Heart left ventricle (tissue), 16 donors: ENCODE measurements around the gene LTBP4. TPM values are rescaled to one million over a fixed set of nuclear protein-coding genes. Genes with fewer than 3 reads are reported as not detected.

ENCODE experiments used
- ATAC-seq, 4 donors: fragments of 200-7000 bp; cut with Tn5 transposase; one replicate each; pipeline ENCODE4 v1.9.1; 2020 to 2022; ENCODE audit warnings: moderate library complexity in 4 of 4, mild to moderate bottlenecking in 3 of 4, moderate number of reproducible peaks in 1 of 4
- DNase-seq, 5 donors: peaks; one replicate each; pipeline ENCODE4 v3.0.0-alpha.2; 2020
- H3K27ac ChIP-seq, 12 donors: fragments of 200-600 bp; sonication (generic) in 4 of 12; one replicate each; pipeline versions ENCODE4 v1.5.0 to v1.8.0; 2016 to 2022; ENCODE audit warnings: mild to moderate bottlenecking in 2 of 12
- H3K27me3 ChIP-seq, 9 donors: fragments of 200-600 bp; sonication (generic) in 2 of 9; one replicate each; pipeline versions ENCODE4 v1.5.1 to v1.8.0; 2016 to 2022; ENCODE audit warnings: mild to moderate bottlenecking in 3 of 9
- H3K36me3 ChIP-seq, 9 donors: fragments of 200-600 bp; sonication (generic) in 2 of 9; one replicate each; pipeline versions ENCODE4 v1.5.0 to v1.8.0; 2018 to 2022; ENCODE audit warnings: mild to moderate bottlenecking in 2 of 9
- H3K4me1 ChIP-seq, 12 donors: fragments of 200-600 bp; sonication (generic) in 4 of 12; one replicate each; pipeline versions ENCODE4 v1.5.0 to v1.8.0; 2016 to 2022; ENCODE audit warnings: mild to moderate bottlenecking in 3 of 12
- H3K4me3 ChIP-seq, 12 donors: fragments of 200-600 bp; sonication (generic) in 4 of 12; one replicate each; pipeline versions ENCODE4 v1.5.0 to v1.8.0; 2017 to 2022; ENCODE audit warnings: mild to moderate bottlenecking in 9 of 12, moderate library complexity in 4 of 12
- H3K9me3 ChIP-seq, 12 donors: fragments of 200-600 bp; sonication (generic) in 4 of 12; one replicate each; pipeline versions ENCODE4 v1.5.0 to v1.8.0; 2016 to 2022; ENCODE audit warnings: mild to moderate bottlenecking in 1 of 12
- POLR2A ChIP-seq, 2 donors: fragments of 450-650 bp; IDR thresholded peaks; one replicate each; pipeline ENCODE4 v1.6.1; 2017; ENCODE audit warnings: antibody characterized with exemption in 2 of 2, mild to moderate bottlenecking in 2 of 2, moderate library complexity in 2 of 2
- WGBS, 4 donors: extraction: QIAGEN DNeasy Blood & Tissue Kit in 2 of 4; methylation state at CpG; one replicate each; pipeline versions ENCODE4 v1.1.5 to v1.1.7; 2013 to 2018; 5-methylcytosine and 5-hydroxymethylcytosine counted together
- intact Hi-C, 10 donors: fragments of 100-400 bp; cut with DNase I; formaldehyde crosslinking; loops; one replicate each; pipeline versions ENCODE4 v1.11.1 to v1.14.2; 2022
- polyA plus RNA-seq, 2 donors: library from polyadenylated mRNA; stranded (reverse); fragments of 200-250 nt; gene quantifications; one replicate each; pipeline ENCODE4 v1.2.3, GENCODE V29; 2013
- total RNA-seq, 9 donors: library from RNA; depleted of rRNA in 2 of 9; stranded (reverse); fragments of >200 nt in 2 of 9; fragmentation: NEBNext Ultra II Directional in 3 of 9; extraction: Animal tissue kit (Norgen Biotek cat#: 25700) in 3 of 9; gene quantifications; one replicate each; pipeline versions ENCODE4 v1.1.0 to v1.2.4, GENCODE V29; 2016 to 2023
- TF ChIP-seq, protein P1 (sequence below), 12 donors: fragments of 200-600 bp; sonication (generic) in 4 of 12; IDR thresholded peaks; one replicate each; pipeline versions ENCODE4 v1.5.0 to v1.8.0; 2018 to 2022; ENCODE audit warnings: antibody characterized with exemption in 12 of 12, mild to moderate bottlenecking in 5 of 12
- donor health status: ischemic (EF 13 %, LVEDD 7.1; RV severe dilation, severe dysfunction).
- donor health status: healthy with polysubstance abuse.
- donor health status: DM: no; HTN: yes; CAD: no.
- donor health status: DM: no; HTN: no; CAD: no.
- donor health status: ischemic (EF 25% LVEDD 6.9; RV normal size, moderate dysfunction).
- donor health status: ischemic (EF 25% LVEDD 5.7; RV mildly dilated, moderate dysfunction).
- donor health status: healthy.
- donor health status: DM: yes; HTN: yes; CAD: no.
- donor health status: ischemic (EF 35%, LVEDD 5.7; RV mildly dilated, moderate dysfunction).
- donor health status: nonischemic (EF 11% LVEDD 7.7; RV severe dilation, severe dysfunction).
- donor health status: DM: yes; HTN: yes; CAD: no.
- donor health status: PGD.
- donor health status: ischemic (EF 29% LVEDD 5.4; RV normal size, mild dysfunction).
- donor health status: nonischemic (EF 23%, LVEDD 6.1; RV moderate dilation, normal function).

The LTBP4 gene
- total and polyA plus RNA-seq, 11 donors = 95.0 to 319 (median 172) TPM

- peak; percentile 84 to 92 (median 86) for DNase-seq
- peak in 1 of 2 donors; percentile 50 for TF ChIP-seq POLR2A (IDR thresholded peaks at IDR 0.05)
- TF ChIP-seq, protein P1, sequence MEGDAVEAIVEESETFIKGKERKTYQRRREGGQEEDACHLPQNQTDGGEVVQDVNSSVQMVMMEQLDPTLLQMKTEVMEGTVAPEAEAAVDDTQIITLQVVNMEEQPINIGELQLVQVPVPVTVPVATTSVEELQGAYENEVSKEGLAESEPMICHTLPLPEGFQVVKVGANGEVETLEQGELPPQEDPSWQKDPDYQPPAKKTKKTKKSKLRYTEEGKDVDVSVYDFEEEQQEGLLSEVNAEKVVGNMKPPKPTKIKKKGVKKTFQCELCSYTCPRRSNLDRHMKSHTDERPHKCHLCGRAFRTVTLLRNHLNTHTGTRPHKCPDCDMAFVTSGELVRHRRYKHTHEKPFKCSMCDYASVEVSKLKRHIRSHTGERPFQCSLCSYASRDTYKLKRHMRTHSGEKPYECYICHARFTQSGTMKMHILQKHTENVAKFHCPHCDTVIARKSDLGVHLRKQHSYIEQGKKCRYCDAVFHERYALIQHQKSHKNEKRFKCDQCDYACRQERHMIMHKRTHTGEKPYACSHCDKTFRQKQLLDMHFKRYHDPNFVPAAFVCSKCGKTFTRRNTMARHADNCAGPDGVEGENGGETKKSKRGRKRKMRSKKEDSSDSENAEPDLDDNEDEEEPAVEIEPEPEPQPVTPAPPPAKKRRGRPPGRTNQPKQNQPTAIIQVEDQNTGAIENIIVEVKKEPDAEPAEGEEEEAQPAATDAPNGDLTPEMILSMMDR (IDR thresholded peaks at IDR 0.05) = no peak
- Histone ChIP-seq H3K36me3 (peaks cover 0 to 81% (median 16%) of the 10 kb centered on the region in 9 donors), H3K27ac (peak overlapping the region; percentile 76 to 96 (median 89)), H3K4me1 (peaks cover 0 to 42% (median 23%) of the 10 kb centered on the region in 12 donors), H3K27me3 (no peaks in the 10 kb centered on the region), H3K4me3 (peak overlapping the region; percentile 23 to 77 (median 60)), H3K9me3 (no peaks in the 10 kb centered on the region)
- peak; percentile 66 to 75 (median 72) for ATAC-seq
- WGBS, 4 donors = 13 to 25% (median 22%) methylated on average over 27 of the region's 27 CpGs
- intact Hi-C loops = no loop called here
These were observed 13.6 kb downstream of the LTBP4 start for GRCh38 chr19:40614622-40615411.

DNA sequence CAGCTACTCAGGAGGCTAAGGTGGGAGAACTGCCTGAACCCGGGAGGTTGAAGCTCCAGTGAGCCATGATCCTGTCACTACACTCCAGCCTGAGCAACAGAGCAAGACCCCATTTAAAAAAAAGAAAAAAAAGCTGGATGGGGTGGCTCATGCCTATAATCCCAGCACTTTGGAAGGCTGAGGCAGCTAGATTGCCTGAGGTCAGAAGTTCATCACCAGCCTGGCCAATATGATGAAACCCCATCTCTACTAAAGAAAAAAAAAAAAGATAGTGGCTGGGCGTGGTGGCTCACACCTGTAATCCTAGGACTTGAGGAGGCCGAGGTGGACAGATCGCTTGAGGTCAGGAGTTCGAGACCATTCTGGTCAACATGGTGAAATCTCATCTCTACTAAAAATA lies 15.0 kb downstream of the LTBP4 start:
- Histone ChIP-seq H3K4me3 (no peak overlapping the region), H3K27me3 (no peaks in the 10 kb centered on the region), H3K36me3 (peaks cover 0 to 84% (median 28%) of the 10 kb centered on the region in 9 donors), H3K27ac (peak overlapping the region in 2 of 12 donors; percentile 89 to 96), H3K4me1 (peaks cover 0 to 36% (median 12%) of the 10 kb centered on the region in 12 donors), H3K9me3 (no peaks in the 10 kb centered on the region)
- 75 to 96% (median 88%) methylated on average over 5 of the region's 5 CpGs for WGBS, 4 donors
- intact Hi-C loops = no loop called here
- ATAC-seq (no peak), DNase-seq (no peak)
- TF ChIP-seq, protein P1 (IDR thresholded peaks at IDR 0.05) = no peak
- no peak for TF ChIP-seq POLR2A (IDR thresholded peaks at IDR 0.05)

DNA sequence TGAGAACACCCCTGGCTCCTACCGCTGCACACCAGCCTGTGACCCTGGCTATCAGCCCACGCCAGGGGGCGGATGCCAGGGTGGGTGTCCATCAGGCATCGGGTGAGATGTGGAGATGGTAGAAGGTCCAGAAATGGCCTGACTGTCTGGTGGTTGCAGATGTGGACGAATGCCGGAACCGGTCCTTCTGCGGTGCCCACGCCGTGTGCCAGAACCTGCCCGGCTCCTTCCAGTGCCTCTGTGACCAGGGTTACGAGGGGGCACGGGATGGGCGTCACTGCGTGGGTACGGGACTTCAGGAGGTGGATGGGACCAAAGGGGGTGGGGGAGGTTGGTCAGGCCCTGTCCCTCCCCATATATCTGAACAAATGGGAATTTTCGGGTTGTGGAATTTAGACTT lies 15.8 kb downstream of the LTBP4 start:
- H3K4me3 ChIP-seq = no peak overlapping the region
- H3K27ac ChIP-seq = peak overlapping the region in 1 of 12 donors; percentile 11
- peaks cover 0 to 87% (median 35%) of the 10 kb centered on the region in 9 donors for H3K36me3 ChIP-seq
- H3K9me3 ChIP-seq = no peaks in the 10 kb centered on the region
- intact Hi-C loops = no loop called here
- peak in 1 of 5 donors; percentile 18 for DNase-seq
- 90 to 98% (median 94%) methylated on average over 17 of the region's 17 CpGs for WGBS, 4 donors
- TF ChIP-seq POLR2A (IDR thresholded peaks at IDR 0.05) = no peak
- TF ChIP-seq, protein P1 (IDR thresholded peaks at IDR 0.05) = no peak
- ATAC-seq = no peak
- peaks cover 0 to 30% (median 11%) of the 10 kb centered on the region in 12 donors for H3K4me1 ChIP-seq
- H3K27me3 ChIP-seq = no peaks in the 10 kb centered on the region

GRCh38 chr19:40617961-40618360 lies 16.8 kb downstream of the LTBP4 start:
- Histone ChIP-seq H3K9me3 (no peaks in the 10 kb centered on the region), H3K27ac (no peak overlapping the region), H3K4me3 (no peak overlapping the region), H3K36me3 (peaks cover 0 to 87% (median 41%) of the 10 kb centered on the region in 9 donors), H3K4me1 (peaks cover 0 to 30% (median 11%) of the 10 kb centered on the region in 12 donors), H3K27me3 (no peaks in the 10 kb centered on the region)
- intact Hi-C loops = no loop called here
- no peak for ATAC-seq
- TF ChIP-seq POLR2A (IDR thresholded peaks at IDR 0.05) = no peak
- TF ChIP-seq, protein P1 (IDR thresholded peaks at IDR 0.05) = no peak
- WGBS, 4 donors = 88 to 95% (median 90%) methylated on average over 4 of the region's 4 CpGs
- peak in 1 of 5 donors; percentile 3 for DNase-seq
